ENCODE measurements around the gene ATP2A1. TPM values are rescaled to one million over a fixed set of nuclear protein-coding genes. Genes with fewer than 3 reads are reported as not detected.
A peak's percentile ranks its signal among the peaks of the same experiment; 100 is the strongest.

ATP2A1 gene
- total and polyA plus RNA-seq, 2 experiments from 2014 or later = 0.73 to 4.0 TPM

DNA sequence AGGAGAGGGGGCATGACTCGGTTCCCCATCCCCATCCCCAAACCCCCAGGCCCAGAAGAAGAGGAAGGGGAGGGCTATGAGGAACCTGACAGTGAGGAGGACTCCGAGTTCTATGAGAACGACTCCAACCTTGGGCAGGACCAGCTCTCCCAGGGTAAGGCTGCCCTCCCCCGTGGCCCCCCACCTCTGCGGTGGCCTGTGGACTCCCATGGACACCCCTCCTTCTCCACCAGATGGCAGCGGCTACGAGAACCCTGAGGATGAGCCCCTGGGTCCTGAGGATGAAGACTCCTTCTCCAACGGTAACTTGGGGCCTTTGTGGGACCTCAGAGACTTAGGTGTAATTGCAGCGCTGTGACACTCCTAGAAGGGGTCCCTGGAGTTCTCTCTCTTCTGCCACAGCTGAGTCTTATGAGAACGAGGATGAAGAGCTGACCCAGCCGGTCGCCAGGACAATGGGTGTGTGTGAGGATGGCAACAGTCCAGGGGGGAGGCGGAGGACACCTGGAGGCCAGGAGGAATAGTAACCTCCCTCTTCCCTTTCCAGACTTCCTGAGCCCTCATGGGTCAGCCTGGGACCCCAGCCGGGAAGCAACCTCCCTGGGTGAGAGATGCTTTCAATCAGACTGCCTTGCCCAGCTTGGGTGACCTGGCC is 59.1 kb downstream of the ATP2A1 start:
- Histone ChIP-seq H3K4me2 (no peak overlapping the region), H3K36me3 (ENCODE audit: insufficient read depth) (no peaks in the 10 kb centered on the region), H4K20me1 (replicated peaks; ENCODE audit: insufficient read depth) (no peaks in the 10 kb centered on the region), H3K27me3 (ENCODE audit: insufficient read depth) (no peaks in the 10 kb centered on the region), H3K79me2 (replicated peaks; ENCODE audit: insufficient read depth) (no peaks in the 10 kb centered on the region), H3K4me1 (ENCODE audit: insufficient read depth) (peaks cover 2% of the 10 kb centered on the region; the same call in 1 of the 2 replicates), H3K9me2 (ENCODE audit: insufficient read depth) (no peaks in the 10 kb centered on the region), H2AFZ (peak overlapping the region; percentile 92; the same call in 1 of the 2 replicates), H3K4me3 (no peak overlapping the region), H3K27ac (ENCODE audit: low read depth) (no peak overlapping the region), H3F3A (replicated peaks; ENCODE audit: low read depth) (0 out of 2 replicates have a peak, but pooled peaks cover 2% of the 10 kb centered on the region)
- DNase-seq (ENCODE audit: low spot score) = no peak
- H3K36me3 Mint-ChIP-seq (ENCODE audit: low read depth) = no peaks in the 10 kb centered on the region
- peaks cover 19% of the 10 kb centered on the region for H3K27me3 Mint-ChIP-seq (ENCODE audit: insufficient read depth, low read depth, poor library complexity)
- no peak for TF ChIP-seq ZNF114 (CRISPR knock-in tag; IDR thresholded peaks at IDR 0.05)
- peak; percentile 16 to 31; a peak in 1 of 4 replicates for TF ChIP-seq CTCF (conservative IDR thresholded peaks at IDR 0.05; ENCODE audit: low read depth in 2 of 2)
- peak; percentile 10; the same call in 2 of the 3 replicates for ATAC-seq
- H3K4me3 Mint-ChIP-seq = no peak overlapping the region
- peaks cover 4% of the 10 kb centered on the region; the same call in 2 of the 3 replicates for H3K4me1 Mint-ChIP-seq
- no peaks in the 10 kb centered on the region for H3K9me3 Mint-ChIP-seq
- H3K27ac Mint-ChIP-seq = no peak overlapping the region

DNA sequence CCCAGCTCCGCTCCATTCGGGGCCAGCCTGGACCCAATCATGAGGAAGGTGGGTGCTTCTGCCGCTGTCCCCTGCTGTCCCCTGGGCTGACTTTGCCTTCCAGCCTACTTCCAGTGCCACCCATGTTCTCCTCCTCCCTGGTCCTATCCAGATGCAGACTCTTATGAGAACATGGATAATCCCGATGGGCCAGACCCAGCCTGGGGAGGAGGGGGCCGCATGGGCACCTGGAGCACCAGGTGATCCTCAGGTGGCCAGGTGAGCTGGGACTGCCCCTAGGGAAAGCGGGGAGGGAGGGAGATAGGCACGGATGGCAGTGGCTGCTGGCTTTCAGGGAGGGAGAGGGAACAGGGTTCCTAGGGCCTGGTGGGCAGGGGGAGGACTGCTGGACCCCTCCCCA is 60.4 kb downstream of the ATP2A1 start:
- DNase-seq (ENCODE audit: low spot score) = no peak
- no peaks in the 10 kb centered on the region for H4K20me1 ChIP-seq (replicated peaks; ENCODE audit: insufficient read depth)
- H3K36me3 ChIP-seq (ENCODE audit: insufficient read depth) = no peaks in the 10 kb centered on the region
- H3F3A ChIP-seq (replicated peaks; ENCODE audit: low read depth) = 0 out of 2 replicates have a peak, but pooled peaks cover 2% of the 10 kb centered on the region
- H2AFZ ChIP-seq = no peak overlapping the region
- no peak for ATAC-seq
- H3K4me3 Mint-ChIP-seq = no peak overlapping the region
- H3K27me3 Mint-ChIP-seq (ENCODE audit: insufficient read depth, low read depth, poor library complexity) = peaks cover 23% of the 10 kb centered on the region
- H3K27me3 ChIP-seq (ENCODE audit: insufficient read depth) = no peaks in the 10 kb centered on the region
- H3K4me3 ChIP-seq = no peak overlapping the region
- no peaks in the 10 kb centered on the region for H3K9me2 ChIP-seq (ENCODE audit: insufficient read depth)
- no peaks in the 10 kb centered on the region for H3K79me2 ChIP-seq (replicated peaks; ENCODE audit: insufficient read depth)
- H3K4me1 ChIP-seq (ENCODE audit: insufficient read depth) = peaks cover 2% of the 10 kb centered on the region; the same call in 1 of the 2 replicates
- H3K27ac ChIP-seq (ENCODE audit: low read depth) = no peak overlapping the region
- H3K36me3 Mint-ChIP-seq (ENCODE audit: low read depth) = no peaks in the 10 kb centered on the region
- no peak overlapping the region for H3K4me2 ChIP-seq
- no peaks in the 10 kb centered on the region for H3K9me3 Mint-ChIP-seq
- H3K4me1 Mint-ChIP-seq = peaks cover 4% of the 10 kb centered on the region; the same call in 2 of the 3 replicates
- H3K27ac Mint-ChIP-seq = no peak overlapping the region
- TF ChIP-seq STAT1 (IDR thresholded peaks at IDR 0.05; ENCODE audit: unreplicated experiment) = no peak
- TF ChIP-seq CTCF (conservative IDR thresholded peaks at IDR 0.05; ENCODE audit: low read depth in 2 of 2) = no peak
- TF ChIP-seq, protein P1, sequence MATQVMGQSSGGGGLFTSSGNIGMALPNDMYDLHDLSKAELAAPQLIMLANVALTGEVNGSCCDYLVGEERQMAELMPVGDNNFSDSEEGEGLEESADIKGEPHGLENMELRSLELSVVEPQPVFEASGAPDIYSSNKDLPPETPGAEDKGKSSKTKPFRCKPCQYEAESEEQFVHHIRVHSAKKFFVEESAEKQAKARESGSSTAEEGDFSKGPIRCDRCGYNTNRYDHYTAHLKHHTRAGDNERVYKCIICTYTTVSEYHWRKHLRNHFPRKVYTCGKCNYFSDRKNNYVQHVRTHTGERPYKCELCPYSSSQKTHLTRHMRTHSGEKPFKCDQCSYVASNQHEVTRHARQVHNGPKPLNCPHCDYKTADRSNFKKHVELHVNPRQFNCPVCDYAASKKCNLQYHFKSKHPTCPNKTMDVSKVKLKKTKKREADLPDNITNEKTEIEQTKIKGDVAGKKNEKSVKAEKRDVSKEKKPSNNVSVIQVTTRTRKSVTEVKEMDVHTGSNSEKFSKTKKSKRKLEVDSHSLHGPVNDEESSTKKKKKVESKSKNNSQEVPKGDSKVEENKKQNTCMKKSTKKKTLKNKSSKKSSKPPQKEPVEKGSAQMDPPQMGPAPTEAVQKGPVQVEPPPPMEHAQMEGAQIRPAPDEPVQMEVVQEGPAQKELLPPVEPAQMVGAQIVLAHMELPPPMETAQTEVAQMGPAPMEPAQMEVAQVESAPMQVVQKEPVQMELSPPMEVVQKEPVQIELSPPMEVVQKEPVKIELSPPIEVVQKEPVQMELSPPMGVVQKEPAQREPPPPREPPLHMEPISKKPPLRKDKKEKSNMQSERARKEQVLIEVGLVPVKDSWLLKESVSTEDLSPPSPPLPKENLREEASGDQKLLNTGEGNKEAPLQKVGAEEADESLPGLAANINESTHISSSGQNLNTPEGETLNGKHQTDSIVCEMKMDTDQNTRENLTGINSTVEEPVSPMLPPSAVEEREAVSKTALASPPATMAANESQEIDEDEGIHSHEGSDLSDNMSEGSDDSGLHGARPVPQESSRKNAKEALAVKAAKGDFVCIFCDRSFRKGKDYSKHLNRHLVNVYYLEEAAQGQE (IDR thresholded peaks at IDR 0.05; ENCODE audit: unreplicated experiment) = no peak
- no peak for TF ChIP-seq JUNB (IDR thresholded peaks at IDR 0.05; ENCODE audit: unreplicated experiment)
- TF ChIP-seq POLR2AphosphoS5 (IDR thresholded peaks at IDR 0.05; ENCODE audit: low read depth) = no peak
- TF ChIP-seq EZH2phosphoT487 (IDR thresholded peaks at IDR 0.05; ENCODE audit: unreplicated experiment) = no peak

Measured in GM23338 (cell line).